ENCODE measurements around the gene ARAP2.

The ARAP2 gene

GRCh38 chr4:36267486-36268268 lies 23.4 kb upstream of the ARAP2 start:
- intact Hi-C loops (cut with DNase I): no loop called here
- DNase-seq: no peak

- intact Hi-C loops (cut with DNase I): no loop called here
Measured at GRCh38 chr4:36264207-36264826, 20.0 kb upstream of the ARAP2 start.

GRCh38 chr4:36260731-36261130 lies 16.4 kb upstream of the ARAP2 start:
- DNase-seq: peak in 6 of 10 donors; percentile 19 to 82 (median 54)

More at GRCh38 chr4:36264207-36264826, 20.0 kb upstream of the ARAP2 start:
- no peak for DNase-seq

GRCh38 chr4:36256398-36256891 lies 12.1 kb upstream of the ARAP2 start:
- peak in 1 of 10 donors; percentile 17 for DNase-seq
- intact Hi-C loops (cut with DNase I): no loop called here

More at GRCh38 chr4:36260731-36261130, 16.4 kb upstream of the ARAP2 start:
- intact Hi-C loops (cut with DNase I): no loop called here

GRCh38 chr4:36255577-36255976 lies 11.3 kb upstream of the ARAP2 start:
- intact Hi-C loops (cut with DNase I): no loop called here
- no peak for DNase-seq

GRCh38 chr4:36254371-36254770 lies 10.1 kb upstream of the ARAP2 start:
- DNase-seq: no peak
- intact Hi-C loops (cut with DNase I): no loop called here

- intact Hi-C loops (cut with DNase I): no loop called here
- DNase-seq: no peak
Measured at GRCh38 chr4:36251983-36252382, 7.7 kb upstream of the ARAP2 start.

GRCh38 chr4:36249610-36250009 lies 5.3 kb upstream of the ARAP2 start:
- no peak for DNase-seq
- intact Hi-C loops (cut with DNase I): no loop called here

- intact Hi-C loops (cut with DNase I): no loop called here
- peak; percentile 25 to 91 (median 51) for DNase-seq
Measured at GRCh38 chr4:36243355-36244256, 708 bp downstream of the ARAP2 start.

- DNase-seq: no peak
- intact Hi-C loops (cut with DNase I): no loop called here
Measured at GRCh38 chr4:36242629-36243354, 1.5 kb downstream of the ARAP2 start.

GRCh38 chr4:36241771-36242170 lies 2.5 kb downstream of the ARAP2 start:
- DNase-seq: no peak
- intact Hi-C loops (cut with DNase I): no loop called here

- intact Hi-C loops (cut with DNase I): no loop called here
- peak in 1 of 10 donors; percentile 11 for DNase-seq
Measured at GRCh38 chr4:36237366-36238313, 6.7 kb downstream of the ARAP2 start.

GRCh38 chr4:36236159-36236558 lies 8.2 kb downstream of the ARAP2 start:
- DNase-seq: no peak
- intact Hi-C loops (cut with DNase I): no loop called here

- intact Hi-C loops (cut with DNase I): no loop called here
- DNase-seq: no peak
Measured at GRCh38 chr4:36235306-36235705, 9.0 kb downstream of the ARAP2 start.

- intact Hi-C loops (cut with DNase I): no loop called here
- DNase-seq: peak in 2 of 10 donors; percentile 25 to 47
Measured at GRCh38 chr4:36233567-36234266, 10.6 kb downstream of the ARAP2 start.

GRCh38 chr4:36230534-36230933 lies 13.8 kb downstream of the ARAP2 start:
- DNase-seq: no peak
- intact Hi-C loops (cut with DNase I): no loop called here

- DNase-seq: no peak
- intact Hi-C loops (cut with DNase I): no loop called here
Measured at GRCh38 chr4:36227913-36228312, 16.4 kb downstream of the ARAP2 start.

- DNase-seq: no peak
- intact Hi-C loops (cut with DNase I): no loop called here
Measured at GRCh38 chr4:36226430-36227227, 17.7 kb downstream of the ARAP2 start.

All from posterior cingulate gyrus (tissue), 11 donors.